HG03565 (cell line): ENCODE data around the gene CATSPER1.

Source experiments
- ATAC-seq: cut with Tn5 transposase; IDR thresholded peaks from one replicate; pipeline ENCODE4 v1.9.1; 2021; ENCODE audit warnings: mild to moderate bottlenecking, moderate library complexity; ENCODE audit not compliant: unreplicated experiment

CATSPER1 gene

DNA sequence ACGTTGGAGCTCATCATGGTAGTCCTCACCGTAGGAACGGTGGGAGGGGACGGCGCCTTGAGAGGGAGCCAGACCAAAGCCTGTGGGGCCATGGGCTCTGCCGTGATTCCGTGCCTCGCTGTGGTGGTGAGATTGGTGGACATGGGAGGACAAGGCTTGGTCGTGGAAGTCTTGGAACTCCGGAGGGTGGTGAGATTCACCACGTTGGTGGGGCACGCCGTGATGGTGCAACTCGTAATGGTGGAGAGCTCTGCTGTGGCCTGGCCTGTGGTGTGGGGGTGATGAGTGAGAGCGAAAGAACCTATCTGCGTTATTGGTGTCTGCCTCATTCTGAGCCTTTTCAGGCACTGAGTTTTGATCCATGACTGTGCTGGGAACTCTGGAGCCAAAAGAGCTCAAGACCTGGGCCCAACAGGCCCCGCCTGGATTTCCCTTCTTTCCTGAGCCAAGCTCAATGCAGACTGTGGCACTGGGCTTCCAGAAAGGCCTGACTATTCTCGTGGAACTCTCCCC is at the start of gene CATSPER1:
Gene CATSPER1, minus strand, starts transcription at position 463 of the 513 bp plus-strand sequence. Its CDS starts 100 bp downstream, at position 363.
- no peak for ATAC-seq

DNA sequence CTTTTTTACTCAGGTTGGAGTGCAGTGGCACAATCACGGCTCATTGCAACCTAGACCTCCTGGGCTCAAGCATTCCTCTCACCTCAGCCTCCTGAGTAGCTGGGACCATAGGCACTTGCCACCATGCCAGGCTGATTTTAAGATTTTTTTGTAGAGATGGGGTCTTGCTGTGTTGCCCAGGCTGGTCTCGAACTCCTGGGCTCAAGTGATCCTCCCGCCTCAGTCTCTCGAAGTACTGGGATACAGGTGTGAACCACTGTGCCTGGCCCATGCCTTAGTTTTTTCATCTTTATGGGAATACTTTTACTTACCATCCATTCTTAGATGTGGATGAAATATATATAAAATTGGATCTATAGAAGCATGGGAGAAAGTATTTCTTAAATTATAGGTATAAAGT is 49.0 kb upstream of the CATSPER1 start:
- ATAC-seq: no peak

DNA sequence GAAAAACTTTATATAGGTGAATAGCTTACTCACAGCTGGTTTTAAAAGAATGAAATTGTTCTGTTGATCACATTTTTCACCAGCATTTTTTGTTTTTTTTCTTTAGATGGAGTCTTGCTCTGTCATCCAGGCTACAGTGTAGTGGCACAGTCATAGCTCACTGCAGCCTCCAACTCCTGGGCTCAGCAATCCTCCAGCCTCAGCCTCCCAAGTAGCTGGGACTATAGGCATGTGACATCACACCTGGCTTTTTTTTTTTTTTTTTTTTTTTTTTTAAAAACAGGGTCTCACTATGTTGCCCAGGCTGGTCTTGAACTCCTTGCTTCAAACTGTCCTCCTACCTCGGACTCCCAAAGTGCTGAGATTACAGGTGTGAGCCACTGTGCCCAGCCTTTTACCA is 47.4 kb upstream of the CATSPER1 start:
- no peak for ATAC-seq

DNA sequence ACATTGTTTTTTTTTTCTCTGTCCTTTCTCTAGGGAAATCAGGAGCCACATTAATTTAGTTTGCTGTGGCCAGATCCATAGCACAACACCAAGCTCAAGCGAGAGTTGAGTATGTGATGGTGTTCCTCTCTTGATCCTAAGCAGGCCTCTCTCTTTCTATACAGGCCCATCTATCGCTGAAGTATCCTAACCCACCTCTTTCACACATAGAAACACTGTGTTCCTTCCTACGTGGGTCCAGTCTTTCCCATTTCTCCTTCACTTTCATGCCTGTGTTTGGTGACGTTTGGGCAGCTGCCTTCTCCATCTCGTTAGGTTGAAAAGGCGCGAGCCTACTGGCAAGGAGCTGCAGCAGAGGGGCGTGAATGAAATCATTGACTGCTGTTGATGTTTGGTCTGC is 46.2 kb upstream of the CATSPER1 start:
- ATAC-seq: no peak

DNA sequence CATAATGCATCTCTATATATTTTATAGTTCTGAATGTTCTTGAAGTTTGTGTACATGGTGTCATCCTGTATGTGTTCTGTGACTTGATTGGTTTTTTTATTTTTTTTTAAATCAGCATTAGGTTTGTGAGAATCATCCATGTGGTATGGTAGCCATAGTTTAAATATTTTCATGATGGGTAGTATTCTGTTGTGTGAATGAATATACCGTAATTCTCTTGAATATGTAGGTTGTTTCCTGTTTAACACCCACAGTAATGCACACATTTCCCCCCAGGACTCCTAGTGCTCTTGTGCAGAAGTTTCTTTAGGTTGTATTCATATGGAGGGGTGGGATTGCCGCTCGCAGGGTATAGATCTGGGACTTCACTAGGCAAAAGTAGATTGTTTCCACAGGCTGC is 45.8 kb upstream of the CATSPER1 start:
- ATAC-seq: no peak

DNA sequence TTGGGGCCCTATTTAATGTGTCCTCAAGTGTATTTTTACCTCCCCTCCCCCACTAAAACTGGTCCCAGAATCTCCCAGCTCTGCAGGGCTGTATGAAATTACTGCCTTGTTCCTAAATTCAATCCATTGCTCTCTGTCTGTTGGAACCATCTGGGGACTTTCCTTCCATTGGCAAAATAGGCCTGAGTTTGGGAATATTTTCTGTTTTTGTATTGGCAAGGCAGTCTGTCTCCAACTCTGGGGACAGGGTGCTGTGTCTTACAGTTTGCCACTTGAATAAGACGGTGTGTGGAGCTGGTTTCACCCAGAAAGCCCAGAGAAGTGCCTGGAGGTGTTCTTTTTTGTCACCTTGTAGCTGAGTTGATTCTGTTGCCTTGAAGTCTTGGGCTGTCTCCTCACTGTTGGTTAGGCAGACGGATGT is 45.1 kb upstream of the CATSPER1 start:
- ATAC-seq: no peak

DNA sequence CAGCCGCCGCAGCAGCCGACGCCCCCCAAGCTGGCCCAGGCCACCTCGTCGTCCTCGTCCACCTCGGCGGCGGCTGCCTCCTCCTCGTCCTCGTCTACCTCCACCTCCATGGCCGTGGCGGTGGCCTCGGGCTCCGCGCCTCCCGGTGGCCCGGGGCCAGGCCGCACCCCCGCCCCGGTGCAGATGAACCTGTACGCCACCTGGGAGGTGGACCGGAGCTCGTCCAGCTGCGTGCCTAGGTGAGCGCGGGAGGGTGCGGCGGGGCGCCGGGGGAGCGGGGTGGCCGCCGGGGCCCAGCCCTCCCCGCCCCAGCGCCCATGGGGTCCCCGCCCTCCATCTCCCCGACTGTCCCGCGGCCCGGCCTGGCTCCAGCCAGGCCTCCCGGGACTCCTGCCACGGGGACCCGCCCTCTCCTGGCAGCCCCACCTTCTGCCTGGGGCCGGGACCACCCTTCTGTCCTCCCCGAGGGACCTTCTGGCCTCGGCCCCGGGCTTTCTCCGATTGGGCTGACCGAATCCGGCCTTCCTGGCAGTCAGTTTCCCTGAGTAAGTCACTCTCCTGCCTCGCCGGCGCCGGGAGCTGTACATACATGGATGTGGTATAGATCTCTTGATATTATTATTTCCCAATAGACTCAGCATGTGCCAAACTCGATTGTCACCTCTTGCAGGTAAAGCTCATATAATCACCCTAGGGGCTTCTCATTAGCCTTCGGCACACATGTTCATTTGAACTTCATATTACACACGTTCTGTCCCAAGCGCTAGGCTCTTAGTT is 44.5 kb upstream of the CATSPER1 start:
- no peak for ATAC-seq

DNA sequence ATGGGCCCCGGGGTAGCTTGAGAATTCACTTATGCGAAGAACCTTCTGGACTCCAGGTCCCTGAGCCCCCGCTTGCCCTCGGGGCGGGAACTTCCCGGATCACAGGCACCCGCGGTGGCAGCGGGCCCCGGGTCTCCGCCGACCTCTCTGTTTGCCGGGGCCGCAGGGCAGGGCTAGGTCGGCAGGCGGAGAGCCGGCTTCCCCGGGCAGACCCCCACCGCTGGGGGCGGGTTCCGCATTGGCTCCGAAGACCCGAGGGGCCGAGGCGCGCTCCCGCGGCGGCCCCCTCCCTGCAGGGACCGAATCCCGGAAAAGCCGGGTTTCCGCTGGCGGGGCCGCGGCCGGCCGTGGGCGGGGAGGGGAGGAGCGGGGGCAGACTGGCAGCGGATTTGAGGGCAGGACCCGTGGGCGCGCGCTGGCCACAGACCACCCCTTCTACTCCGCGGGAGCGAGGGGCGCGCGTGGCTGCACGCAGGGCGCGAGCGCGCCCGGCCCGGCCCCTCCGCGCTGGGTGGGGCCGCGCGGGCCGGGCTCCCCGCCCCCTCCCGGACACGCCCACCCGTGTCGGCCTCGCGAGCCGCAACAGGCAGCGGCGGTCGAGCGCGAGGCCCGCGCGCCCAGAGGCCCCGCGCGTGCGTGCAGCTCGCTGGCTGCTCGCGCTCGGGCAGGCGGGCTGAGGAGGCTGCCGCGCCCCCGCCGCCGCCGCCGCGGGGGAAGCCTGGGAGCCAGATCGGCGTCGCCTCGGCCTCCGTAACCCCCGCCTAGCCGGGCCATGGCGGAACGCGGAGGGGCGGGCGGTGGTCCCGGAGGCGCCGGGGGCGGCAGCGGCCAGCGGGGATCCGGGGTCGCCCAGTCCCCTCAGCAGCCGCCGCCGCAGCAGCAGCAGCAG is 43.7 kb upstream of the CATSPER1 start, which contains the start of gene PACS1:
Gene PACS1, plus strand, starts transcription at position 558 of the 889 bp plus-strand sequence. Its CDS starts 215 bp downstream, at position 773.
- no peak for ATAC-seq

DNA sequence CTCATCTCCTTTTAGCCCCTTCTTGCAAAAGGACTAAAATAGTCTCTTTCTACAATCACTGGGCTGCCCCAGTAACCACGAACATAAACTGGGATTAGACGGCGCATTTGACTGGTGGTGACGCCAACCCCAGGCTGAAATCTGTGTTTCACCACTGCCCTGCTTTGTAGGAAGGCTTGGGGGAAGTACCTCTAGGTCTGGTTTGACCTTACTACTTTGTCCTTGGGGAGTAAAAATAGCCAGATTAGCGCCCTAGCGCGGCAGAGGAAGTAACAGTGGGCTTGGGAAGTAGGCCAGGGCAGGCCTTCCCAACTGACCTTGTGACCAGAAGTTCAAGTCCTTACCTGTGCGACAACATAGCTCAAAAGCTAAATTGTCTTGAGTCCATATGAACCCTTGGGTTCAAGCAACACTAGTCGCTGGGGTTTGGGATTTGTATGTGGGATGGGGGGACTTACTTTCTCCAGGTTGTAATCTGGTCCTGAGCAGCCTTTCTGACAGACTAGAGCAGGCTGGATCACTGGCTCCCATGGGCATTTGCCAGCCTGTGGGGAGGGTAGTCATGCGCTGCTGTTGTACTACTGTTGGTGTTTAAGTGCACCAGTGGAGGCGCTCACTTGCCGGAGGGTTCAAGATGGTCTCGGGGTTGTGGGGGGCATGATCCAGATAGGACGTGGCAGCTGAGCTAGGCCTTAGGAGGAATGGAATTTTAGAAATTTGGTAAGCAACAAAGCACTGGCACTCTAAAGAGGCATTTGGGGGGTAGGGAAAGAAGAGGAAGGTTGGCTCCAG is 42.8 kb upstream of the CATSPER1 start:
- ATAC-seq: no peak

DNA sequence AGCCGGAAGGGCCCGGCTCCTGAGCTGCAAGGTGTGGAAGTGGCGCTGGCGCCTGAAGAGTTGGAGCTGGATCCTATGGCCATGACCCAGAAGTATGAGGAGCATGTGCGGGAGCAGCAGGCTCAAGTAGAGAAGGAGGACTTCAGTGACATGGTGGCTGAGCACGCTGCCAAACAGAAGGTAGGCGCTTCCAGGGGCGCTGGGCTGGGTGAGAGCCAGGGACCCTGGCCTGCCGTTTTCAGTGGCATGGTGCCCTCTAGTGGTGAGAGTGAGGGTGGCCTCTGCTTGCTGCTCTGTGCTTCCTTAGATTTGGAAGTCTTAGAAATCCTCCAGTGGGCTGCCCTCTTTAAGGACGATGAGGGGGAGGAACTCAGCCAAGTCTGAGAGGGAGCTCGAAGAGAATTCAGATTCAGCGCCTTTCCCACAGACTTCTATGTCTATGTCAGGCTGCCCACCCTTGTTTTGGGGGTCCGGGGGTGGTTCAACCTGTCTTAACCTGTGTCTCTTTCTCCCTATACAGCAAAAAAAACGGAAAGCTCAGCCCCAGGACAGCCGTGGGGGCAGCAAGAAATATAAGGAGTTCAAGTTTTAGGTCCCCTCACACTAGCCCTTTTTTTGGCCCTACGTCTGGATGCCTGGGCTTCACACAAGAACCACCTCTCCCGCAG is 42.0 kb upstream of the CATSPER1 start:
- no peak for ATAC-seq

DNA sequence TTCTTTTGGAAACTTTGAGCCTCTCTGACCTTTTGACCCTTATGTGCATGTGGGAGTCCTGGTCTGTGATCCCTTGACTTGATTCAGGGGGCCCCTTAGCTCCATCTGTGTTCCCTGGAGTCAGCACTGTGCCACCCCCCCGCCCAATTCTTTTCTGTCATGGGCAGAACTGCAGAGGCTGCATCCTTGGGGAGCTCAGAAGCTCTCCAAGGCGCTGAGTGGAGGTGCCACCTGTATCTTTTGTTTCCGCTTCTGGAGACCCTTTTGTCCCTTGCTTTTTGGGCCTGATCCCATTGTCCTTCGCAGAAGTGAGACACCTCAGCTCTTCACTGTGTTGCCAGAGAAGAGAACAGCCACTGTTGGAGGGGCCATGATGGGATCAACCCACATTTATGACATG is 41.4 kb upstream of the CATSPER1 start:
- no peak for ATAC-seq

DNA sequence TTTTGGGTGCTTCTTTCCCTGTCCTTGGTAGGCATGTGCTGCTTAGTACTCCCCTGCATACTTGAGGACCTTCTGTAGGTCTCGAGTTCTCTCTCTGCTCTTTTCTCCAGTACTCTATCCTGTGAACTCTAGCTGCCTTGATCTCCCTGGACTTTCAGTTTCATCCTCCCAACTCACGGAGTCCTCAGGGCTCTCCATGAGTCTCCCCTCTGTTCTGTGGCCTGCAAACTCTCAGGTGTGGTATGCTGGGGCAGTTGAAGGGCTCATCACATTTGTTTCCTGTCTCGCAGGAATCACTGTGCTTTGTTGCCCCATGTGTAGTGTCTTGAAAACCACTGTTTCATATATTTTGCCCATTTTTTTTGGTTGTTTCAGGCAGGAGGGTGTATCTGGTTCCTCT is 40.5 kb upstream of the CATSPER1 start:
- no peak for ATAC-seq

DNA sequence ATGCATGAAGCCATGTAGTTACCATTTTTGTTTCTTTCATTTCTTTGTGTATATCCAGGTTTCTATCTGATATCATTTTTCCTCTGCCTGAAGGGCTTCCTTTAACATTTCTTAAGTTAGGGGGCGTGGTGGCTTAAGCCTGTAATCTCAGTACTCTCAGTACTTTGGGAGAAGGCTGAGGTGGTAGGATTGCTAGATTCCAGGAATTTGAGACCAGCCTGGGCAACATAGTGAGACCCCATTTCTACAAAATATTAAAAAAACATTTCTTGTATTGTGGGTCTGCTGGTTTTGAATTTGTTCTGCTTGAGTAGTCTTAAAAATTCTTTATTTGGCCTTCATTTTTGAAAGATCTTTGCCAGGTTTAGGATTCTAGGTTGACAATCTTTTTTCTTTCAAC is 38.3 kb upstream of the CATSPER1 start:
- no peak for ATAC-seq

DNA sequence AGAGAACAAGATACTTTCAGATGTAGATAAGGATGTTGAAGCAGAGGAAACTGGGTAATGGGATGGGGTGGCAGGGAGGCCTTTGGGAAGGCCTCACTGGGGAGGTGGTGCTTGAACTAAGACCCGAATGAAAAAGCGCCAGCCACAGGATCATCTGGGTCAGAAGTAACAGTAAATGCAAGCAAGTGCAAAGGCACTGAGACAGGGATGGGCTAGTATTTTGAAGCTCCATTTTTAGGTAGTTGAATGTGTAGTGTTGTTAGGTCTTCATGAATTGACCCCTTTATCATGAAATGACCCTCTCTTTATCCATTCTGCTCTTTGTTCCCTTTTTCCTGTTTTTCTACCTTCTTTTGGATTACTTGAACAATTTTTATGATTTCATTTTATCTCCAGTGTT is 37.6 kb upstream of the CATSPER1 start:
- ATAC-seq: no peak

DNA sequence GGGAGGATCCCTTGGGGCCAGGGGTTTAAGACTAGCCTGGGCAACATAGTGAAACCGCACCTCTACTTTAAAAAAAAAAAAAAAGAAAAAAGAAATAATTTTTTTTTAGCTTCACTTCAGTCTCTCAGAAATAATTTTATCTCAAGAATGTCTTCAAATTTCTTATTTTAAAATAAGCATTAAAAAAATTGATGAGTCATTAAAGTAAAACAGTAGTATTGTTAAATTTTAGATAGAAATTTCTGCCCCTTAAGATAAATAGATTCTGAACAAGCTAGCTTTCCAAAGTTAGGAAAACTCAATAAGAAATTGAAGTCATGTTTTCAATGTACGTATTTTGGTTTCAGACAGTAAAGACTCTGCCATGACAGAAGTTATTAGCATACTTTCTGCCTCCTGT is 36.1 kb upstream of the CATSPER1 start:
- ATAC-seq: no peak

DNA sequence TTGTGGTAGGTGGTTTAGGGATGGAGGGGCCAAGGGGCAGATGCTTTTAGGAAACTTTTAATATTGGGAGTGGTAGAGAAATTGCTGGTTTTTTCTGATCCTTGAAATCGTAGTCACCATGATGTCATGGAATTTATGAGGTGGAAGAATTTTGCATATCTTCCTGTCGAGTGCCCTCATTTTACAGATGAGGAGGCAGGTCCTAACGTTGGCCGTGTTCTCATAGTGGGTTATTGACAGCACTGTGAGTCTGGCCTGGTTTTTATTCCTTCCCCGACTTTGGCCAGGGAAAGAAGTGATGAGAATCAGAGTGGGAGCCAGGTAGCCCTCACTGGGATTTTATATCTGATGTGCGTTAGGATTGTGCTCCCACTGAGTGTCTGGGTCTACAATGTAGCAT is 35.0 kb upstream of the CATSPER1 start:
- no peak for ATAC-seq

DNA sequence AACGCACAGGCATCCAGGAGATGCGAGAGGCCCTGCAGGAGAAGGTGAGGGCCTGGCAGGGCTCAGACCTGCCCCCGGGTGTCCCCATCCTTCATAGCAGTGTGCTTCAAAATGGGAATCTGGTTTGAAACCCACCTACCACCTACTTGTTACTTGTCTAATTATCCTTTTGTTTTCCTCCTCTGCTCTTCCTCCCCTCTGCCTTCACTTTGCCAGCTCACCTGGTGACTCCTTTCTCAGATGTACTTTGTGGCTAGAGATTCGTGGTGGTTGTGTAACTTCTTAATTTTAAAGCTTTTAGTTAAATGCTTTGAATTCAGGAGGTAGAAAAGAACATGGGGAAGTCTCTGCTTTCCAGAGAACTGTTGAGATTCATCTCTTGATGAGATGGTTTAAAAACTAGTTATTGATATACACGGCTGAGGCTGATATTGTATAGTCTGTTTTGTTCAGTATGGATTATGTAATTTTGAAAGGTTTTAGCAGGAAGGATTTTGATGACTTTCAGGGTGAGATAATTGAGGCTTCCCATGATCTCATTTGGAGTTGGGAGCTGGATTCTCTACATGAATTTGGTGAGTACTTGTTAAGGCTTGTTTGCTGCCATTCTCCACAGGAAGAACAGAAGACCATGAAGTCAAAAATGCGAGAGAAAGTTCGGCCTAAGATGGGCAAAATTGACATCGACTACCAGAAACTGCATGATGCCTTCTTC is 33.8 kb upstream of the CATSPER1 start:
- no peak for ATAC-seq

DNA sequence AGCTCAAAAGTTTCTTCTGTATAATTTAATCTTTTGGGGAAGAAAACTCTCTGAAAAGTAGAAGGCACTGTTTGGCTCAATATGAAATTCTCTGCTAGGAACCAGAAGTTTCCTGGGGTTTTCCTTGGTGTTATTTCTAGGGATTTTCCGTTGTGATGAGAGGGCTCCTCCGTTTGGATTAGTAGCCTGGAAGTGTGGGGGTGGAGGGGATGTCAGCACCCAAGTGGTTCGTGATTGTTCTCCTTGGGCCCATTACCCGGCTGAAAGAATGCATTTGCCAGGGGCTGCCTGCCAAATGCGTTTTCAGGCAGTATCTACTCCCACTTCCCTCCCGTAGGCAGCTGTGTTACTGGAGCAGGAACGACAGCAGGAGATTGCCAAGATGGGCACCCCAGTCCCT is 30.2 kb upstream of the CATSPER1 start:
- ATAC-seq: no peak

DNA sequence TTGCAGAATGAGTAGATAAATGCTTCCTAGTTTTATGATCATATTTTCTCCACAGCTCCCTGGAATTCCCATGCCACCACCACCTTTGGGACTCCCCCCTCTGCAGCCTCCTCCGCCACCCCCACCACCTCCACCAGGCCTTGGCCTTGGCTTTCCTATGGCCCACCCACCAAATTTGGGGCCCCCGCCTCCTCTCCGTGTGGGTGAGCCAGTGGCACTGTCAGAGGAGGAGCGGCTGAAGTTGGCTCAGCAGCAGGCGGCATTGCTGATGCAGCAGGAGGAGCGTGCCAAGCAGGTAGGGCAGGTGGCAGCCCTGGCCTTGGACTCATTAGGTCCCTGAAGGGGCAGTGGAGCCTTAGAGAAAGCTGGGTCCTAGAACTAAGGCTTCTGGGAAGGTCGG is 28.7 kb upstream of the CATSPER1 start:
- ATAC-seq: no peak

DNA sequence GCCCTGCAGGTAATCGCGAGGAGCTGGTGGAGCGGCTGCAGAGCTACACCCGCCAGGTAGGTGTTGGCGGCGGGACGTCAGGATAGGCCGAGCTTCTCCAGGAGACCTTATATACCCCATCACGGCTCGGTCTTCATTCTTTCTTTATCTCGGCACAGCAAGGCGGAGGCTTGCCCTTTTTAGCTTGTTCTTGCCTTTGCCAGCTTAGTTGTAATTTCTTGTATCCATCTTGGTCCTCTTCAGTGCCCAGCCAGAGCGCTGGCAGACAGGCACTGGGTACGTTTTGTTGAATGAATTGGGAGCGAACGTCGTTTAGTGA is 26.3 kb upstream of the CATSPER1 start:
- ATAC-seq: no peak
